Posterior cingulate gyrus (tissue), 11 donors: ENCODE measurements around the gene CAND2.
"Not testable (repeated sequence)": the region's sequence is repeated elsewhere in the genome, so short reads cannot be mapped to it uniquely, and the experiment has no call there.

Experiments used
- DNase-seq, 10 donors: peaks; one replicate each; pipeline versions ENCODE4 v3.0.0 to v3.0.0-alpha.2; 2020 to 2021; ENCODE audit warnings: mixed read lengths in 3 of 10
- intact Hi-C: fragments of 100-400 bp; cut with DNase I; formaldehyde crosslinking; loops from one replicate; pipeline ENCODE4 v1.15.1; 2023

CAND2 gene

GRCh38 chr3:12879191-12879815 lies 82.8 kb downstream of the CAND2 start:
- intact Hi-C loops = no loop called here
- DNase-seq = peak in 4 of 10 donors; percentile 34 to 88 (median 78)

DNA sequence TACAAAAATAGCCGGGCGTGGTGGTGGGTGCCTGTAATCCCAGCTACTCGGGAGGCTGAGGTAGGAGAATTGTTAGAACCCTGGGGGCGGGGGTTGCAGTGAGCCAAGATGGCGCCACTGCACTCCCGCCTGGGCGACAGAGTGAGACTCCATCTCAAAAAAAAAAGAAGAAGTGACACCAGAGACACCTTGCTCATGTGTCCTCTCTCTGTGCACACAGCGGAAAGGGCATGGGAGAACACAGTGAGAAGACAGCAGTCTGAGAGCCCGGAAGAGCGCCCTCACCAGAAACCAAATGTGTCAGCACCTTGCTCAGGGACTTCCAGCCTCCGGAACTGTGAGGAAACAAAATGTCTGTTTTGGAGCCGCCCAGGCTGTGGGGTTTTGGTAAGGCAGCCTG lies 85.4 kb downstream of the CAND2 start:
- intact Hi-C loops = not testable (repeated sequence)
- peak in 1 of 10 donors; percentile 59 for DNase-seq

DNA sequence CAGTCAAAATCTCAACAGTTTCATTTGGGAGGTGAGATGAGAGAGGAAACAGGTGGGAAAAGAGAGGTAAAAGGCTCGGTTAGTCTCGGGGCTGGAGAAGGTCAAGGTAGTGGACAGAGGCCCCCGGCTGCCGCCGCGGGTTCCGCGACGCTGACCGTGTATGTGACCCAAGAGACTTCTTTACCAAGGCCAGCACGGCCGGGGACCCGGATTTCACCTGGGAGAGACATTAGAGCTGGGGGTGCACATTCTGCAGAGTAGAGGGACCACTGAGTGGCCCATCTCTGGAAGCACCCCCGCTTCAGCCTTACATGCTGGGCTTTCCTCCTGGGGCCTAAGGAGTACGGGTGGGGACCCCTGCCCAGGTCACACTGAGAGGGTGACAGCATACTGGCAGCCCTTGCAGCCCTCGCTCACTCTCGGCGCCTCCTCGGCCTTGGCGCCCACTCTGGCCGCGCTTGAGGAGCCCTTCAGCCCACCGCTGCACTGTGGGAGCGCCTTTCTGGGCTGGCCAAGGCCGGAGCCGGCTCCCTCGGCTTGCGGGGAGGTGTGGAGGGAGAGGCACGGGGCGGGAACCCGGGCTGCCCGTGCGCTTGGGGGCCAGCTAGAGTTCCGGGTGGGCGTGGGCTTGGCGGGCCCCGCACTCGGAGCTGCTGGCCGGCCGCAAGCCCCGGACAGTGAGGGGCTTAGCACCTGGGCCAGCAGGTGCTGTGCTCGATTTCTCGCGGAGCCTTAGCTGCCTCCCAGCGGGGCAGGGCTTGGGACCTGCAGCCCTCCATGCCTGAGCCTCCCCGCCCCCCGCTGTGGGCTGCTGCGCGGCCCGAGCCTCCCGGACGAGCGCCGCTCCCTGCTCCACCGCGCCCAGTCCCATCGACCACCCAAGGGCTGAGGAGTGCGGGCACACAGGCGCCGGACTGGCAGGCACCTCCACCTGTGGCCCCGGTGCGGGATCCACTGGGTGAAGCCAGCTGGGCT lies 86.1 kb downstream of the CAND2 start:
- DNase-seq = peak in 3 of 10 donors; percentile 67 to 77 (median 69)
- intact Hi-C loops = no loop called here

- intact Hi-C loops = no loop called here
Measured at GRCh38 chr3:12884186-12884680, 87.8 kb downstream of the CAND2 start.

More at GRCh38 chr3:12884186-12884680, 87.8 kb downstream of the CAND2 start:
- DNase-seq = peak; percentile 40 to 97 (median 84)
